Measurements from ENCODE around the gene CCDC74B.
"Not testable (repeated sequence)": the region's sequence is repeated elsewhere in the genome, so short reads cannot be mapped to it uniquely, and the experiment has no call there.

The CCDC74B gene

GRCh38 chr2:130120924-130121323, 24.0 kb downstream of the CCDC74B start:
- DNase-seq (ENCODE audit: low read depth in 1 of 2, low spot score in 1 of 2): not testable (repeated sequence)

GRCh38 chr2:130102597-130103363, 42.1 kb downstream of the CCDC74B start:
- not testable (repeated sequence) for DNase-seq (ENCODE audit: low read depth in 1 of 2, low spot score in 1 of 2)

All from activated CD4-positive, alpha-beta T cell treated with anti-CD3 and anti-CD28 coated beads, Interleukin-2, amount 50 U/mL, for 24 hours (primary cell).